ENCODE measurements around the gene KRT76.
A peak's percentile ranks its signal among the peaks of the same experiment; 100 is the strongest.

Gene KRT76

GRCh38 chr12:52741375-52742195 is 35.6 kb downstream of the KRT76 start:
- TF ChIP-seq FOXP2 (optimal IDR thresholded peaks at IDR 0.05; ENCODE audit: borderline replicate concordance, extremely low read depth, extremely low read length, insufficient read depth) = no peak
- peak; percentile 97 to 100 for TF ChIP-seq REST (IDR thresholded peaks at IDR 0.05; ENCODE audit: insufficient read depth in 1 of 2, low read depth in 2 of 2, low read length in 2 of 2)
- TF ChIP-seq SIN3A (IDR thresholded peaks at IDR 0.05; ENCODE audit: borderline replicate concordance, insufficient read depth, low read length) = no peak
- no peak for TF ChIP-seq POLR2AphosphoS5 (IDR thresholded peaks at IDR 0.05; ENCODE audit: low read depth, low read length)
- no peak for TF ChIP-seq TAF1 (IDR thresholded peaks at IDR 0.05; ENCODE audit: borderline replicate concordance, insufficient read depth, low read length)

DNA sequence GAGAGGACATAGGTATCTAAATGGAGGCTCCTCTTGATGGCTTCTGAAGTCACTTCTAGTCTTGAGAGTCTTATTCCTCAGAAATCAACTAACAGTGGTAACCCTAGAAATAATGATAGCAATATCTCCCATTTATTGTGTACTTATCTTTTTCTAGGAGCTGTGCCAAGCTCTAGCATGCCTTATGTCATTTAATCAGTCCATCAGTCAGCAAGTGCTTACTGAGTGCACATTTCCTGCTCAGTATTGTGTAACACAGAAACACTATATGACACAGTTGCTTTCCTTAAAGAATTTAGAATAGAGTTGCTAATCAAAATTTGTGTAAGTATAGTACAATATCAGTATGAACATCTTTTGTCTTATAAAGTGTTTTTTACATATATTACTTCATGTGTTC is 36.6 kb downstream of the KRT76 start:
- TF ChIP-seq SIN3A (IDR thresholded peaks at IDR 0.05; ENCODE audit: borderline replicate concordance, insufficient read depth, low read length) = no peak
- TF ChIP-seq REST (IDR thresholded peaks at IDR 0.05; ENCODE audit: insufficient read depth in 1 of 2, low read depth in 2 of 2, low read length in 2 of 2) = no peak
- no peak for TF ChIP-seq FOXP2 (optimal IDR thresholded peaks at IDR 0.05; ENCODE audit: borderline replicate concordance, extremely low read depth, extremely low read length, insufficient read depth)
- no peak for TF ChIP-seq POLR2AphosphoS5 (IDR thresholded peaks at IDR 0.05; ENCODE audit: low read depth, low read length)
- no peak for TF ChIP-seq TAF1 (IDR thresholded peaks at IDR 0.05; ENCODE audit: borderline replicate concordance, insufficient read depth, low read length)

GRCh38 chr12:52739963-52740362 is 37.2 kb downstream of the KRT76 start:
- no peak for TF ChIP-seq FOXP2 (optimal IDR thresholded peaks at IDR 0.05; ENCODE audit: borderline replicate concordance, extremely low read depth, extremely low read length, insufficient read depth)
- no peak for TF ChIP-seq POLR2AphosphoS5 (IDR thresholded peaks at IDR 0.05; ENCODE audit: low read depth, low read length)
- no peak for TF ChIP-seq SIN3A (IDR thresholded peaks at IDR 0.05; ENCODE audit: borderline replicate concordance, insufficient read depth, low read length)
- no peak for TF ChIP-seq REST (IDR thresholded peaks at IDR 0.05; ENCODE audit: insufficient read depth in 1 of 2, low read depth in 2 of 2, low read length in 2 of 2)
- TF ChIP-seq TAF1 (IDR thresholded peaks at IDR 0.05; ENCODE audit: borderline replicate concordance, insufficient read depth, low read length) = no peak

- TF ChIP-seq TAF1 (IDR thresholded peaks at IDR 0.05; ENCODE audit: borderline replicate concordance, insufficient read depth, low read length) = no peak
- TF ChIP-seq REST (IDR thresholded peaks at IDR 0.05; ENCODE audit: insufficient read depth in 1 of 2, low read depth in 2 of 2, low read length in 2 of 2) = no peak
- TF ChIP-seq SIN3A (IDR thresholded peaks at IDR 0.05; ENCODE audit: borderline replicate concordance, insufficient read depth, low read length) = no peak
- TF ChIP-seq FOXP2 (optimal IDR thresholded peaks at IDR 0.05; ENCODE audit: borderline replicate concordance, extremely low read depth, extremely low read length, insufficient read depth) = no peak
- TF ChIP-seq POLR2AphosphoS5 (IDR thresholded peaks at IDR 0.05; ENCODE audit: low read depth, low read length) = no peak
Observed at GRCh38 chr12:52735816-52736632, 41.1 kb downstream of the KRT76 start.
